Left hindlimb (tissue), 1 donor: Measurements from ENCODE around the gene PKDCC.
"Not testable (repeated sequence)": the region's sequence is repeated elsewhere in the genome, so short reads cannot be mapped to it uniquely, and the experiment has no call there.

Source experiments
- DNase-seq: peaks from one replicate; pipeline ENCODE4 v3.0.0-alpha.2; 2018

PKDCC gene

DNA sequence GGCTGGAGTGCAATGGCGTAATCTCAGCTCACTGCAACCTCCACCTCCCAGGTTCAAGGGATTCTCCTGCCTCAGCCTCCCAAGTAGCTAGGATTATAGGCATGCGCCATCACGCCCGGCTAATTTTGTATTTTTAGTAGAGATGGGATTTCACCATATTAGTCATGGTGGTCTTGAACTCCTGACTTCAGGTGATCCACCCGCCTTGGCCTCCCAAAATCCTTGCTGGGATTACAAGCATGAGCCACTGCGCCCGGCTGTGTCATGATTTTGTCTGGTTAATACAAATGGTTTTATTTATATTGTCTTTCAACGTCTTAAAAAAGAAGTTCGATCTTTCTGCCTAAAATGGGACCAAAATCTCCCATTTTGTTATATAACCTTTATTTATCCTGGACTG, 19.2 kb downstream of the PKDCC start:
- DNase-seq: not testable (repeated sequence)

DNA sequence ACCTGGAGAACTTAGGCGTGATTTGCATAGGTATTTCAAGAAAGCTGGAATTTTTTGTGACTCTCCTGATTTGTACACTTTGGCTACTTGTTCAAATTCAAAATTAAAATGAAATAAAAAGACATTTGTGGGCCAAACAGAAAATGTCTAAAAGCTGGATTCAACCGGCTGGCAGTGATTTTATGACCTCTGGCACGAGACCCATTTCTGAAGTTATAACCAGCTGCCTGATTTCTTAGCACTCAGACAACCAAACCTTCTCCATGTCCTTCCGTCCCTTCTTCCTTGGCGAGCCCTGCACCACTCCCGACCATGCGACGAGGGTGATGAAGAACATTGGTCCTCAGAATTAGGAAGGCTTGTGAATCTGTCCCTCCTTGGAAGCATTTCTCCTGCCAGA, 19.7 kb downstream of the PKDCC start:
- no peak for DNase-seq

DNA sequence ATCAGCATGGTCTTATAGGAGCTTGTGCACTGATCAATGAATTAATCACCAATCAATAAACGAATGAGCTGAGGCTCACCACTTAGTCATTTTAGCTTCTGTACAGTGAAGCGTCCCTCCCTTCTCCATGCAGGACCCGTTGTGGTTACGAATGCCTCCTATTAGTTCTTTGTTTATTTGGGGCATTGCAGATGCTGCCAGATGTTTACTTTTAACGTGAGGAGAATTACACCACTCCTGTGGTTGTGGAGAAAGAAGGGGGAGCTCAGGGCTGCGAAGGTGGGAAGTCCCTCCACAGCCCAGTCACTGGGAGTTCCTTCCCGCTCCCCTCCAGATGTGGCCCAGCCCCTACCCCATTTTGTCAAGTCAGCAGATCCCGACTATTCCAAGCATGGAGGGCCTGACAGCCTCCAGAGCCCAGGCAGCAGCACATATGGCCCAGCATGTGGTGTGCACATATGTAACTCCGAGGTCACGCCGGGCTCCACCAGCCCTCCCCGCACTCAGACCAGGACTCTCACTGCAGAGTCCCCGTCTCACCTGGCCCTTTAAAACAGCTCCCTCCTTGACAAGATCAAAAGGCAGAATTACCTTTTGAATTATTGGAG, 20.9 kb downstream of the PKDCC start:
- DNase-seq: no peak

DNA sequence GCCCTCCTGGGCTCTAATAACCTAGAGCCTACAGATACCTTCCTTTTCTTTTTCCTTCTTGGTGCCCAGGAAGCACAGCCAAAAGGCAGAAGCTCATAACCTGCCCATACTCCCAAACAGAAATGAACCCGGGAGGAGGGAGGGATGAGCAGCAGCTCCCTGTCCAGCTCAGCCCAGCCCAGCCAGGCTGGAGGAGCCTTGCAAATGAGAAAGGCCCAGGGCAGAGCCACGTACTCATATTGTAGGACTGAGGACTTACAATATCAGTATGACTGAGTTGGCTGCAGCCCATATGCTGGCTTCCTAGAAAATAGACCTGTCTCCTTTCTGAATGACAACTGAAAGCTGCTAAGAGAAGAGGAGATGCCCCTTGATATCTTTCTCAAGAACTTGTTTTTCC, 21.7 kb downstream of the PKDCC start:
- DNase-seq: no peak

DNA sequence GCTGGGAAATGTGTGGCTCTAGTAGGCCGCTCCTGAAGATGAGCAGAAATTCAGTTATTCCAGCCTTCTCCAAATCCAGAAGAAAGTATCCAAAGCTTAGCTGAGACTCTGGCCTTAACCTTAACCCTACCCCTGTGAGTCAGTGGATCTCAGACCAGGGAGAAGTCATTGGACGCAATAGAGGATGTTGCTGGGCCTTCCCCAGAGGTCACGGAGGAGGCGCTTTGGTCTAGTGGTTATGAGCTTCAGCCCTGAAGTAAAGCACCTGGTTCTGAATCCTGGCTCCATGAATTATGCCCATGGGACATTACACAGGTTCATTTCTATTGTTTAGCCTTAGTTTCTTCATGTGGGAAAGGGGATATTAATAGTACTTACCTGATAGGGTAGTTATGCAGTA, 24.0 kb downstream of the PKDCC start:
- DNase-seq: no peak

DNA sequence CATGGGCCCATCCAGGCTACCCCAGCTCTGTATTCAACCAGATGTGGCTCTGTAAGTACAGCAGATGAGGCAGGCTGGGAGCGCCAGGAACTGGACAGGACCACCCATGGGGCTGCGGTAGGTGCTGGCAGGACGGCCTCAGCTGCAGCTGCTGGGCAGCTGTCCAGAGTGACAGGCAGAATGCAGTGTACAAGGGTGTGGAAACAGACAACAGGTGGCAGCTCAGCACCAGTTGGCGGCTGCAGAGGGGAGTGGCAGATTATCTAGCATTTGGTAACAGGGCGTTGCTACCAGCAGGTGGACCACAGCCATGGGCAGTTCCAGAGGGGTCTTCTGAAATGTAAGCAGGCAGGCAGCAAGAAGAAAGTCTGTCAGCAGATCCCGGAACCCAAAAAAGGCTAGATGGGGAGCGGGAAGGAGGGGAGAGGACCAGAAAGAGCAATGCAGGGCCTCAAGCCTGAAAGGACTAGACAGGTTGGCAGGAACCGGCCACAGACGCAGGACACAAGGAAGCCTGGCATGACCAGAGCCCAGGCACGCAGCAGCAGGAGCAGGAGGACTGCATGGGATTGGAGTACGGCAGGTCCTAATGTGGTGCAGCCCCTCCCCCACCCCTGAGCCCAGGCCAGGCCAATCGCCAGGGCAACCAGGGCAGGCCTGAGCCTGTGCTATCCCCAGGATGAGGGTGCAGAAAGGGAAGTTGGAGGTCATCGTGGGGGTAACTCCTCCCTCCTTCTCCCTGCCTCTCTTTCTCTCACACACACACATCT, 24.7 kb downstream of the PKDCC start:
- DNase-seq: peak; percentile 86

DNA sequence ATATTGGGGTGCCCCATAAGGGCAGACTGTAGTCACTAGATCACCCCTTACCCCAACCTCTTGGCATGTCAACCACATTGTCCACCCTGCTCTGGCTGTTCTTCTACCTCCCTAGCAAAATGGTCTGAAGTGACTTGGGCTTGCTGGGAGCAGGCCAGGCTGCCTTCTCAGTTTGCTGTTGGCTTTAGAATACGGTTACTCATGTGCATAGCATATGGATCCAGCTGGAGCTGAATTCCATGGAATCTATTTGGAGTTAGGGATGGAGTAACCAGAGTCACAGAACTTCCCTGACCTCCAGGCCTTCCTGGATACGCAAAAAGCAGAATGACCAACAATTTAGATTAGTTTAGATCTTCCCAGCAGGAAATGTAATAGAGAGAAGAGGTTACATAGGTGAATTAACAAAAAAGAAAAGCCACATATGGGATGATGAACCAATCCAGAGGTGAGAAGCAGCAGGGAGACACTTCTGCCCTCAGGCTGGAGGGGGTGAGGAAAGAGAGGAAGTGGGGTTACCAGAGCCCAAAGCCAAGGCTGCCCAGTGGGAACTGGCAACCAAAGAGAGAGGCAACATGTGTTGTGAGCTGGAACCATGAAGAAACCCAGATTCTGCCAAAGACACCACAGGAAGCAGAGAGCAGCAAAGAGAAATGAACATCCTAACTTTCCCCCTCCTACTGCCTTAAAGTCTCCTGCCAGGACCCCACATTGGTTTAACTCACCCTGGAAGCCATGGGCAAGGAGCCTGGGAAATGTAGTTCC, 26.1 kb downstream of the PKDCC start:
- no peak for DNase-seq

DNA sequence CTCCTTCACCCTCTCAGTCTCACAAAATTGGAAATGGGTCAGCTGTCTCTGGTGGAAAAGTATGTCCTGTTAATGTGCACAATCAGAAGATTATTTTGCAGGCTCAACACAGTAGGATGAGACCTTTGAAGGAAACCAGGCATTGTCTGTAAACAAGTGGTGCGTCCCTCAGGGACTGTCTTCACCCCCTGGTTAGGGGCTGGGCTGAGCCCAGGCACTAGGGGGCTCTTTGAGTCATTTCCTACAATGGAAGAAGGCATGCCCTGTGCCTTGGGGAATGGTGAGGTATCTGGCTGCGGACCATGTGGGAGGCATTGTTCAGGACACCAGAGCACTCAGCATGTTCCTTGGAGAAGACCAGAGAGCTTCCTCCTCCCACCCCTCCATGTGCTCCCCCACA, 26.8 kb downstream of the PKDCC start:
- no peak for DNase-seq

DNA sequence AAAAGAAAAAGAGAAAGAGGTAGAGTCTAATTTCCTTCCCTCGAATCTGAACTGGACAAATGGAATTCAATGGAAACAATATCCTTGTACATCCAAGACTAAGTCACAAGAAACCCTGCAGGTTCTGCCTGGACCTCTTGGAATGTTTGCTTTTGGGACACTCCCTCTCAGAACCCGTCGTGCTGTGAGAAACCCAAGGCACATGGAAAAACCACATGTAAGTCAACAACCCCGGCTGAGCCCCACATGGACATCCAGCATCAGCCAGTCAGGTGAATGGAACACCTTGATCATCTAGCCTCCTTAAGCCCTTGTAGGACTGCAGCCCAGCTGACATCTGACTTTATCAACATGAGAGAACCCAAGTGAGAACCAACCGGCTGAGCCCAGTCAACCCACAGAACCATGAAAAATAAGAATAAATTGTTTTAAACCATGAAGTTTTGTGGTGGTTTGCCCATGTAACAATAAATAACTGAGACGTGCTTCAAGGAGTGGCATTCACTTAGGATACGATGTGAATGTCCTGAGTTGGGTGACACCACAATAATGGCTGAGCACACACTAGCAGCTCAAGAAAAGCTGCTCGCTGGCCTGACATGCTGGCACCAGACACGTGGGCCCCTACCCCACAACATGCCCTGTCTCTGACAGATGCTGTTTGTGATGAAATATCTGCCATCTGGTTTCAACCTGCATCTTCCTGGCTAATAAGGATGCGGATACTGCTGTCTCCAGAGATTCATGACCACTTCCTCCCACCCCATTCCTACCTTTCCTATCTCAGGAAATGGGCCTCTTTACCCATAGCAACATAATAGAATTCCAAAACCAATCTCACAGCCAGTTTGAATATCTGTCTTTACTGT, 28.8 kb downstream of the PKDCC start:
- no peak for DNase-seq

DNA sequence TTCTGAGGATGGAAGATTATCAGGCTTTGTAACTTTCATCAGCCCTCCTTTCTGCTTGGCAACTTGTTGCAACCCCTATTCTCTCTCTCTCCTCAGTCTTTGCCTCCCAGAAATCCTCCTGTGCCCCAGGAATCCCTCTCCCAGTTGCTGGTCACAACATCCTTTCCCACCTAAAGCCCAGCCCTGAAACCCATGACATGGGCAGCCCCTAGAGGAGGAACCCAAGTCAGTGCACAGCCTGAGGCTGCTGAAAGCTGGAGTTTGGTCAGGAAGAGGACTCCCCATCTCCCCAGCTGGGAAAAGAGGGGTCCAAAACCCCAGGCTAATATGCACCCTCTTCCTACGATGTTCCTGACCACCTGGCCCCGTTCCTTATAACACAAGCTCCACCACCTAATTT, 29.5 kb downstream of the PKDCC start:
- no peak for DNase-seq

DNA sequence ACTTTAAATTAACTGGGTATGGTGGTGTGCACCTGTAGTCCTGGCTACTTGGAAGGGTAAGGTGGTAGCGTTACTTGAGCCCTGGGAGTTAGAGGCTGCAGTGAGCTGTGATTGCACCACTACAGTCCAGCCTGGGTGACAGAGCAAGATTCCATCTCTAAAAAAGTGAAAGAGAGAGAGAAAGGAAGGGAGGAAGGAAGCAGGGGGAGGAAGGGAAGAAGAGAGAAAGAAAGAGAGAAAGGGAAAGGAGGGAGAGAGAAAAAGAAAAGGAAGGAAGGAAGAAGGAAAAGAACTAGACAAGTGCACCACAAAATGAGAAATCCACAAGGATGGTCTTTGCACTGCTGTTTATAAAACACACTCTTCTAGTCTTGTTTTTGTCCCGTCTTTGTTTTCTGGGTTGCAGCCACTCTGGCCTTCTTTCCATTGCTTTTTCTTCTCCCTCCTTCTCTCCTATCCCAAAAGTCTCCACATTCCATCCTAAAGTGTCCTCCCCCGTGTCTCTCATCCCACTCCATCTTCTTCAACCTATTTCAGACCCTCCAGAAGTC, 32.0 kb downstream of the PKDCC start:
- no peak for DNase-seq

DNA sequence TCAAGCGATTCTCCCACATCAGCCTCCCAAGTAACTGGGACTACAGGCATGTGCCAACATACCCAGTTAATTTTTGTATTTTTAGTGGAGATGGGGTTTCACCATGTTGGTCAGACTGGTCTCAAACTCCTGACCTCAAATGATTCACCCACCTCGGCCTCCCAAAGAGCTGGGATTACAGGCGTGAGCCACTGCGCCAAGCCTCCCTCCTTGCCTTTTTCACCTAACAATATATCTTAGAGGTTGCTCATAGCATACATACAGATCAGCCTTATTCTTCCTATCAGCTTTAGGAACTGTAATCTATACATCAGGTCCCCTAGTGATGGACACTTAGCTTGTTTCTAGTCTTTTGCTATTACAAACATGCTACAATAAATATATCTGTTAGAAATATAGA, 33.3 kb downstream of the PKDCC start:
- DNase-seq: not testable (repeated sequence)

DNA sequence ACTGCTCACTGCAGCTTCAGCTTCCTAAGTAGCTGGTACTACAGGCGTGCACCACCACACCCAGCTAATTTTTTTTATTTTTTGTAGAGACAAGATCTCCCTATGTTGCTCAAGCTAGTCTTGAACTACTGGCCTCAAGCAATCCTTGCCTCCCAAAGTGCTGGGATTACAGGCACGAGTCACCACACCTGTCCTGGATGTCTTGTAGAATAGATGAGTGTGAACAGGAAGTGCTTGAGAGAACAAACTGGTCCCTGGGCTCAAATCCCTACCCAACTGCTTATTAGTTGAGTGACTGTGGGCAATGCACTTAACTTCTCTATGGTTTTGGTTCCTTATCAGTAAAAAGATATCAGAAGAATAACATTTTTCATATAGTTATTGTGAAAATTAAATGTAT, 34.2 kb downstream of the PKDCC start:
- no peak for DNase-seq

DNA sequence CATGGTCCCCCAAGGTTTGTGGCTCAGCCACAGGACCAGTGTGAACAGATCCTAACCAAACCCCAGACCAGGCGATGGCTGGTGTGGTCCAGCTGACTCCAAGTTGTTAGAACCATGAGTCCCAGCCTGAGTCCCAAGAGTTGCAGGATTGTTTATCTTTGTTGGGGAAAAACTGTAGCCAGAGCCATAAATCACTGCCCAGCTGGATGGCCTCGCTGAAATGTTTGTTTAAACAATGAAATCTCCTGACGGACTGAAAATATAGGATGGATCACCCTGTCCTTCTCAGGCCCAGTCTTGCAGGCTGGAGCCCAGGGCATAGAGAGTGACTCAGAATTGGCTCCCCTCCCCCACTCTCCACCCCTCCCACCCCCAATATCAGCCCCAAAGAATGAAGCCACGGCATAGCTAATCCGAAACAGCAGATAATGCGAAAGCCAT, 36.4 kb downstream of the PKDCC start:
- peak; percentile 77 for DNase-seq

DNA sequence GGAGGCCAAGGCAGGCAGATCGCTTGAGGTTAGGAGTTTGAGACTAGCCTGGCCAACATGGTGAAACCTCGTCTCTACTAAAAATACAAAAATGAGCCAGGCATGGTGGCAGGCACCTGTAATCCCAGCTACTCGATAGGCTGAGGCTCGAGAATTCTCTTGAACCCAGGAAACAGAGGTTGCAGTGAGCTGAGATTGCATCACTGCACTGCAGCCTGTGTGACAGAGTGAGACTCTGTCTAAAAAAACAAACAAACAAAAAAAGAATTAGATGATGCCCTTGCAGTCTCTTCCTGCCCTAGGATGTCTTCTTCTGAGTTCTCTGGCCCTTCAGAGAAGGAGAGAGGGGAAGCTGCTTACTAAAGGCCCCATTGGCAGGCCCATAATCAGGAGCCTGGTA, 37.2 kb downstream of the PKDCC start:
- DNase-seq: not testable (repeated sequence)

DNA sequence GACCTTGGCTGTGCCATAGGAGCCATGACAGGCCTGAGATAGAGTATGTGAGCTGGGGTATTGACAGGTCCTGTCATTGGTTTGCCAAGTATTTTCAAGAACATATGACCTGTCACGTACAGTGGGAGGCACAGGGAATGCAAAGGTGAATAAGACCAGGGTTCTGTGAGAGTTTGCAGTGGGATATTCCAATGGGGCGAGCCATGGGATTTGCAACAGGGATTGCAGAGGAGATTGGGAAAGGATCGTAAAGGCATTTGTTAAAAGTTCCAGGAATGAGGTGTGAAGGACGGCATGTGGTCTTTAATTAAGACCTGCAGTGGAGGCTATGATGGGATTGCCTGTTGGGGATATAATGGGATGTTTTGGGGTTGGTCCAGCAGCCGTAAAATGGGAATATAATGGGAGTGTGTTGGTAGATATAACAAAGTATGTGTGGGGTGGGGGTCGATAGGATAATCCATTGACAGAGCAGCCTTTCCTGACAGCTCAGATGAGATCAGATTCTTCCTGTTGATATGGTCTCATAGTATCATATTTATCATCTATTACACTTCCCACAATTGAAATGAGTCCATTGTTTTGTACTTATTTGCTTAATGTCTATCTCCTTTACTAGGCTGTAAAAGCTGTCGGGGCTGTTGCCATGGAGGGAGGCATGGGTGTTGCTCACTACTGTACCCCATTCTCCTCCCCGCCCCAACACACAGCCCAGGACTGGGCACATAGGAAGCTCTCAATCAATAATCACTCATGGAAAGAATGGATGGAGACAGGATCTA, 38.1 kb downstream of the PKDCC start:
- DNase-seq: no peak

DNA sequence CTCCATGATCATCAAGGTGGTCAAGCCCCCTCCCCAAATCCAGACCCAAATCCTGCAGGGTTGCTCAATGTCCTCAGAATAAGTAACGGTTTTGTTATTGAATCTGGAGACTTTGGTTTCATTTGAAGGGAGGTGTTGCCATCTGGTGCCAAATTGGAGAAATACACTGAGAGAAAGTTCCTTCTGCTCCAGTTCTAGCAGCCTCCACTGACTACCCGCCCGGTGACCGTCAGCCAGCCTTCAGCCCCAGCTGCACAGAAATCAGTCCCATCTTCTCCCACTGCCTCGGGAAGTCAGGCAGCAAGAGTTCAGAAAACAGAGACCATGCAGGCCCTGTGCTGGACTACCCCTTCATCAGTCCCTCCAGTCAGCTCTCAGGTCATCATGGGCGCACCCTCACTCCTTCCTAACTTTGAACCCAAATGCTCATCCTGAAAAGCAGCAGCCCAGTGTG, 38.7 kb downstream of the PKDCC start:
- DNase-seq: peak; percentile 64

DNA sequence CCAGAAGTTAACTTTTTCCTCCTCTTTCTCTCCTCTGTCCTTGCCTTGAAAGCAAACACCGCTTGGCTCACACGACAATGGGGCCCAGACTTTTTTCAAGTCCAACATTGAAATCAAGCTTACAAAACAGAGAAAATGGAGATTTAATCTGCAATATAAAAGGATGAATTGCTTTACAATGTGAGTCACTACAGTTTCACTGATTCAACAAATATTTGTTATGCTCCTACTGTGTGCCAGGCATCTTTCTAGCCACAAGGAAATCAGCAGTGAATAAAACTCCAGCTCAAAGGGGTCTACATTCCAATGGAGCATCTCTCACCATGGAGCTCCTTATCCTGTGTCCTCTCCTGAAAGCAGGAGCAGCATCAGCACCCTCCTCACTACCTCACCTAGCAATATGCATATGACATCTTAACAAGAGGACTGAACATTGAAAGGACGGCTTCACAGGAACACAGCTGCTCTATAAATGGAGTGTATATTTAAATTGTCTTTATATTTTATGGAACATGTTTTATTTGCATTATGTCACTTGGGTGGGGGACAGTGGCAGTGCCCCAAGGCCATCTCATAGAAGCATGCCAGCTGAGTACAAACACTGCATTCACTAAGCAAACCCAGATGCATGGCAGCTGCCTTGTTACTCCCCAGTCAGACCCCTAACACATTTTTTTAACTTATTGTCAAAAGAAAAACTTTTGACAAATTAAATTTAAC, 39.5 kb downstream of the PKDCC start:
- DNase-seq: no peak

DNA sequence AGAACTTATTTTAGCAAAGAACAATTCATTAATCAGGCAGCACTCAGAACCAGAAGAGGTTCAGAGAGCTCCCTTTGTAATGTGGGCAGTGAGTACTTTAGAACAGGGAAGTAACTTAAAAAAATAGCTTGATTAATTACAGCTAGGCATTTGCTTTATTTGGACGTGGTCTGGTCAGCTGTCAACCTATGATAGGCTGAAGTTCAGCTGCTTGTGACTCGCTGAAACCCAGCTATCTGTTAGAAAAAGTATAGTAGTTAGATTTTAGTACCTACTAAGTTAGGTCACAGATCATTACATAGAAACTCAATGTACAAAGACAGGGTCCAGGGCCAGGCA, 40.0 kb downstream of the PKDCC start:
- no peak for DNase-seq

DNA sequence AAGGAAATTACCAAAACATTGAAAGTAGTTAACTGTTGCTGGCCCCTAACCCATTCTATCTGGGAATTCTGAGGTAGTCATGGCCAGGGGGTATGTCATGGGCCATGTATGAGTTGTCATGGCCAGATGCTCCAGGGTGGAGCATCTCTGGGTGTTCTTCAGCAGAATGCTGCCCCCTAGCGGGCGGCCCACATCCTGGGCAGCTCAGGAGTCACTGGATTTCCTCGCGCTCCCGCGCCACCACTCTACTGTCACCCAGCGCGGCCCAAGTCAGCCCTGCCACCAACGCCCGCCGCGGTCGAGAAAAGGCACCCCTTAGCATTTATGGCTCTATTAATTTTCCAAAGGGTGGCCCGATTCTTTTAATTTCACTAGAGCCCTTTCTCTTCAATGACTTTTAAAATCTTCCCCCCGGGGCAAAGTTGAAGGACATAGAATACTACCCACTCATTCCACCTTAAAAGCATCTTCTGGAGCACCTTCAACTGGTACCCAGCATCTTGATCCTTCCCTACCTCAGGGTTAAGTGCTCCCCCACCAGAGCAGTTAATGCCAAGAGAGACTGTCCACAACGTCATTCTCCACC, 41.6 kb downstream of the PKDCC start:
- DNase-seq: no peak

DNA sequence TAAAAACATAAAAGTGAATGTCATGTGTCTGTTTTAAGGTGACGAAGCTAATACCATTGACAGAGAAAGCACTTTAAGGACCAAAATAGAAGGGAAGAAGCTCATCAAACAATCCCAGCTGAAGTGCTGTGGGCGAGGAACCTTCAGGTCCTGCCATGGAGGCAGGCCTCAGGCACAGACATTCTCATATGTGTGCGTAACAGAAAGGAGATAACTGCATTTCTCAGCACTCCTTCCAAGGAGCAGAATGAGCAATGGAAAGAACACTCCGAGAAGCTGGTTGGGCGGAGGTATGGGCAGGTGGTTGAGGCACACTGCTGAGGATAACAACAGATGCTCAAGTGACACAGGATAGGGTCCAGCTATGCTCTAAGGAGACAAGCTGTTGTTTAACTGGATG, 42.4 kb downstream of the PKDCC start:
- no peak for DNase-seq
